NCI-H69 (cell line): ENCODE results near the gene ABCC4.
"Not testable (repeated sequence)": the region's sequence is repeated elsewhere in the genome, so short reads cannot be mapped to it uniquely, and the experiment has no call there.

ENCODE experiments used
- DNase-seq: peaks from one replicate; lab custom pipeline; 2025; lab: John Stamatoyannopoulos, UW

Gene ABCC4

DNA sequence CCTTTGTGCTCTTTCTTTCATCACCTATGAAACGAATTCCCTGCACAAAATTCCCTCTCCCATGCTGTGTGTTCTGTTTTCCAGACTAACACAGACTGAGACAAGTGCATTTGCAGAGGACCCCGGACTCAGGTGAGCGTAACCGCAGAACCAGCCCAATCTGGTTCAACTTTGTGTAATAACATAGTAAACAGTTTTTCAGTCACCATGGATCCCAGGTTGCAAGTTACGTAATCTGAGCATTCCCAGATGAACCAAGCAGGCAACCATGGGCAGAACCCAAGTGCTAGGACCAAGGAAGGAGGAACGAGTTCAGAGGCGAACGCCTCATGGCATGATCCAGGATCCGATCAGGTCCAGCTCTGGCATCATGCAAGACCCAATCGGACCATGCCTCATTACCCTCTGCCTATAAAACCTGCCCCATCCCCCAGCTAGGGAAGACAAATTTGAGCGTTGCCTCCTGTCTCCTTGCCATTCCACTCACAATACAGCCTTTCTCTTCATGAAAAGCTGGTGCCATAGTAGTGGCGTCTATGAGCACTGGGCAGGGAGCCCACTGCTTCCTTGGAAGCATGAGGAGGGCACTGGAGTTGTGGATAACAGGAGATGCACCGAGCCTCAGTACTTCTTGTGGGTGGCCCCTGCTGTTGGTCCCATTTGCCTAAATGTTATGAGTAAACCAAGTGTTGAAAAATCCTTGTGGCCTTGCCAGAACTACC is 107.6 kb downstream of the ABCC4 start:
- DNase-seq = no peak

DNA sequence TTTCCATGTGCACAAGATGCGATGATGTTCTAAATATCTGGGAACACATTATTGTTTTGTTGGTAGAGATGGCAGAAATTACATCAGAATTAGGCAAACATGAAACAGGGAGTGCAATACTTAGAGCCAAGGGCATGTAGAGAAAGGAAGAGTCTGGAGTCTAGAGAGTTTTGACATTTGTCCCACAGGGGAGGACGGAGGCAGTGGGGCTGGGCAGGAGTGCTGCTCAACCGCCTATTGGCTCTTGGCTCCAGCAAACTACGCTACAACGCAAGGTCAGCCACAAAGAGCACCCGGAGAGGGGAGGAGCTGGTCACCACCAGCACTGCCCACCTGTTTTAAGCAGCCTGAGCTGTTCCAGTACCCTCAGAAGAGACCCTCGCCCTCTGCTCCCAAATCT is 108.3 kb downstream of the ABCC4 start:
- DNase-seq = no peak

DNA sequence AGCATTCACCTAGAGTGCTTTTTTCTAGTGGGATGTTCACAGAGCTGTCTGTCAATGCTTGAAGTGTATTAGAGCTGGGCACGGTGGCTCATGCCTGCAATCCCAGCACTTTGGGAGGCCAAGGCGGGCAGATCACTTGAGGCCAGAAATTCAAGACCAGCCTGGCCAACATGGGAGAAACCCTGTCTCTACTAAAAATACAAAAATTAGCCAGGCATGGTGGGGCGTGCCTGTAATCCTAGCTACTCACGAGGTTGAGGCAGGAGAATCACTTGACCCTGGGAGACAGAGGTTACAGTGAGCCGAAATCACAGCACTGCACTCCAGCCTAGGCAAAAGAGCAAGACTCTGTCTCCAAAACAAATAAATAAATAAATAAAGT is 108.7 kb downstream of the ABCC4 start:
- DNase-seq = not testable (repeated sequence)

- DNase-seq = peak; percentile 59
Measured at GRCh38 chr13:95191821-95192563, 109.3 kb downstream of the ABCC4 start.

GRCh38 chr13:95188128-95188527 is 113.1 kb downstream of the ABCC4 start:
- no peak for DNase-seq

- no peak for DNase-seq
Measured at GRCh38 chr13:95185851-95186250, 115.4 kb downstream of the ABCC4 start.

DNA sequence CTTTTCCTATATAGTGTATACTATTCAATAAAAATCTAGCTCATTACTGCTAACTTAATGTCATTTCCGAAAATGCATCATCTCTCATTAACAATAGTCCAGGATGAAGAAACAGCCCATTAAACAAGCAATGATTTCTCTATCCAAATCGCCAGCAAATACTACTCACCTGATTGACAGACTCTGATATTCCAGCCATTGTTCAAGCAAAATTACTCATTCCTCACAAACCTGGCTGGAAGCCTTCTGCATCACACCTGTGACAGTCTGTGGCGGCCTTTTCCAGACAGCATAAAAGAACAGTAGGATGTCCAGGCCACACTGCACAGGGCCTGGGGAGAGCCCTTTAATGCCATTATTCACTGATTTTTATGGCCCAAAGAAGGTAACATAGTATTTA is 115.9 kb downstream of the ABCC4 start:
- peak; percentile 62 for DNase-seq

DNA sequence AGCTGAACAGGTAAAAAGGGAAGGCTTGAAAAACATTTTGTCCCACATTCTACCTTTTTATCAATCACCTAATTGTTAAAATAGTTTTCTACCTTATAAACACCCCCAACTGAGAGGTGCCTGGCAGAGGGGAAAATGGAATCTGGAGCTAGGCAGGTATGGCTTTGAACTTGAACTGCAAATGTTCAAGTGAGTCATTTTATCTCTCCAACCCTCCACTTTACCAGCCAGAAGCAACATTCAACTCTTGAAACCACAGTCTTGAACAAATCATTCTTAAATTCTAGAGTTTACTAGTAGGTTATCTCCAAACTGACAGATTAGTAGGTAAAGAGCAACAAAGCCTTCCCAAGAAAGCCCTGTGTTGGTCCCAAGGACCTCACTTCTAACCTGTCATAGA is 116.9 kb downstream of the ABCC4 start:
- DNase-seq = no peak

GRCh38 chr13:95182570-95183265 is 118.5 kb downstream of the ABCC4 start:
- no peak for DNase-seq

DNA sequence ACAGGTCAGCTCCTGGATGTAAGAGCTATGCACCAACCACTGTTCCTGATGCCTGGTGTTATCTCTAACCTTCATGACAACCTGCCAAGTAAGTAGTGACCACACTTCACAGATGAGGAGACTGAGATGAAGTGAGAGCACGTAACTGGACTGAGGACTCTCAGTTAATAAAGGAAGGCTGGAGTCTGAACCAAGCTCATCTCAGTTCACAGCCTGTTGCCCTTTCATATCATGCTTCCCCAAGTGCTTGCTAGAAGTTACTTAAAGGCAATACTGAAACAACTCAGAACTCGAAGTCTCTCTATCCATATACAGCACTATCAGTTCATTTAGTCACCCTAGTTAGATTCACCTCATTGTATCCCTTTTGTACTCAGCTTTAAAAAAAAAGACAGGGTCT is 119.7 kb downstream of the ABCC4 start:
- no peak for DNase-seq

DNA sequence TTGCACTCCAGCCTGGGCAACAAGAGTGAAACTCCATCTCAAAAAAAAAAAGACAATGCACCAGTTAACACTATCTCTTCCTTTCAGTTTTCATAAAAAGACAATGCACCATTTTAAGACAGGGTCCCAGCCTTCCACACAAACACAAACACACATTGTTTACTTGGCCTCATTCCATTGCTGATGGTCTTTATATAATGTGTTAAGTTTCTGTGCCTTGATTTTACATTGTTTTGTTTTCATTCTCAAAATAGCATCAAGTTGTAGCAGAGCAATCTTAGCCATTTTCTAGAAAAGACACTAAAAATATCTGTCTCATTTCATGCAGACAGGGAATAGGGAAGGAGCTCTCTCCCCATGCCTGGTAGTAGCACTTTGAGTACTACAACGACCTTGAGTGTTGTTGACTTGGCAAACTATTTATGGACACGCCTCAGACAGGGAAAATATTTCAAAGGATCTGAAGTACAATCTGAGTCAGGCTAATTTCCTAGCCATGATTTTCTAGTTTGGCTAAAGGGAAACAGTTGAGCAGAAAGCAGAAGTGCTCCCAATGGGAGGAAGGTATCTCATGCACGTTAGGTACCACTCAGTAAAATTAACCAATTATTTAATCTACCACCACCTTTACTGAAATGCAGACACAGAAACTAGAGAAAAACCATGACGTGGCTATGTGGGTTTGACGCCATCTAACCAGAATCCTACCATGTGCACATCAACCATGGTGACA is 120.6 kb downstream of the ABCC4 start:
- no peak for DNase-seq

DNA sequence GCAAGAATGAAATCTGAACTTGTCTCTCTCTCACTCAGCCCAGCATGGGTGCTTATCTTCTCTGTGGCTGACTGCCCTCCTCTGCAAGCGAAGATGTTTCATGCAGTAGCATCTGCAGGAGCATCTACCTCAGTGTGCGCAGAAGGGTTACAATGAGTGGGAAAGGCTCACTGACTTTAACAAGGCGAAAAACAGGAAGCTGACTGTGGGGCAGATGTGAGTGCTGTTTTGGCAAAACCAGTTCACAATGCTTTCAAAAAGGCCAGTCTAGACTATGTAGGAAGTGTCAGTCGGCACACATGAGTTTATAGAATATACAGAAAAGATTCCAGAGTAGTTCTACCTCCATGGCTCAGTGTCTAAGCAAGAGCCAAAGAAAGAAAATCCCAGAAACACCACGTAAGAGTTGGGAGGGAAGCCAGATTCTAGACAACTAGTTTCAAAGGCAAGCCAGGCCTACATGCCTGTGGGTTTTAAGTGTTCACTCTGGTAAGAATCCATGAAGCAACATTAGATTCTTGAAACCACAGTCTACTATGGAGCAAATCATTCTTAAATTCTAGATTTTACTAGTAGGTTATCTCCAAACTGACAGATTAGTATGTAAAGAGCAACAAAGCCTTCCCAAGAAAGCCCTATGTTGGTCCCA is 124.5 kb downstream of the ABCC4 start:
- no peak for DNase-seq

GRCh38 chr13:95174517-95174916 is 126.7 kb downstream of the ABCC4 start:
- no peak for DNase-seq

GRCh38 chr13:95168191-95168590 is 133.1 kb downstream of the ABCC4 start:
- no peak for DNase-seq

- not testable (repeated sequence) for DNase-seq
Measured at GRCh38 chr13:95167003-95167402, 134.2 kb downstream of the ABCC4 start.

- DNase-seq = no peak
Measured at GRCh38 chr13:95164830-95165229, 136.4 kb downstream of the ABCC4 start.

- DNase-seq = no peak
Measured at GRCh38 chr13:95160112-95160906, 140.9 kb downstream of the ABCC4 start.

DNA sequence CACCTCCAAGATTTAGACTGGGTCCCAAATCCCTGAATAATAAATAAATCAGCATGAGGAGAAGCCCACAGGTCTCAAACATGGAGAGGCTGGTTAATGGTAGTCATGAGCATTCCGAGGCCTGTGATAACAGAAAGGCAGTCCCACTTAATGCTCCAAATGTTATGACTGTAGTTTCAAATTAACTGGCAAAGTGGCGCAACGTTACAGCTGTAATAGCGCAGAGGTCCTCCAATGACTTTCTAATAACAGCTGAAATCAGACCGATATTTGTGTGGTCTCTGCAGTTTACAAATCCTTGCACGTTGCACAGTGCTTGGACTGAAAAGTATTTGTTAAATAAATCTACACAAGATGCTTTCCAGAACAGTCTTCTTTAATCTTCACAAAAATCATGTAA is 141.8 kb downstream of the ABCC4 start:
- DNase-seq = no peak

DNA sequence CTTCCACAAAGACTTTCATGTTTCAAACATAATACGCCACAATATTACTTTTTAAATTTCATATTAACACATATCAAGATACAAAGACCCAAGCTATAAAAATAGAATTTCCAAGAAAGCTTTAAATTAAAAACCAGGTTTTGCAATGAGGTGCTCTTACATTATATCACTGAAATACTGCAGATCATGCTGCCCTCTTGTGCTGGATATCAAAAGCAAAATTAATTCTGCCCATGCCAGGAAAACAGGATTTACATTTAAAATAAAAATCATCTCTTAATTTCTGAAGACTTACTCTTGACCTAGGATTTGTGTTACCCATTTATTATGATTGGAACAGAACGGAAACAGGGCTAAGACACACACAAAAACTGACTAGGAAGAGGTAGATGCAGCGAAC is 145.0 kb downstream of the ABCC4 start:
- DNase-seq = peak; percentile 6

DNA sequence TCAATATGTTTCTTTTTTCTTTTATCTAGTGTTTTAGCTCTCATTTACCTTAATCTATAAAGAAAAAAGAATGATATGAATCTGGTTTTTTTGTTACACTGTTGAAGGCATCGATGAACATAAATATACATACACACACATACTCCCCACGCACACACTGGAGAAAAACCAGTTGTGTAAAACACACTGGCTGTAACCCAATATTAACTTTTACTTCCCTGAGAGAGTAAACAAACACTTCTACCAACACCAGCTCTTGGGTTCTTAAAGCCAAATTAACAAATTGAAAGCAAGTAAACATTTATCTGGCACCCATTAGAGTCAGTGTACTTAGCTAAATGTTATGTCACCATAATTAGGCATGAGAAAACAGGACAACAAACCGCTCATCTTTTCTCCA is 145.7 kb downstream of the ABCC4 start:
- DNase-seq = peak; percentile 40

GRCh38 chr13:95155093-95155492 is 146.2 kb downstream of the ABCC4 start:
- DNase-seq = no peak
